Measurements from ENCODE around the gene DNAH9. TPM values are rescaled to one million over a fixed set of nuclear protein-coding genes. Genes with fewer than 3 reads are reported as not detected.

Gene DNAH9
- total and polyA plus RNA-seq, 2 experiments from 2014 or later: 0.24 to 1.8 TPM

DNA sequence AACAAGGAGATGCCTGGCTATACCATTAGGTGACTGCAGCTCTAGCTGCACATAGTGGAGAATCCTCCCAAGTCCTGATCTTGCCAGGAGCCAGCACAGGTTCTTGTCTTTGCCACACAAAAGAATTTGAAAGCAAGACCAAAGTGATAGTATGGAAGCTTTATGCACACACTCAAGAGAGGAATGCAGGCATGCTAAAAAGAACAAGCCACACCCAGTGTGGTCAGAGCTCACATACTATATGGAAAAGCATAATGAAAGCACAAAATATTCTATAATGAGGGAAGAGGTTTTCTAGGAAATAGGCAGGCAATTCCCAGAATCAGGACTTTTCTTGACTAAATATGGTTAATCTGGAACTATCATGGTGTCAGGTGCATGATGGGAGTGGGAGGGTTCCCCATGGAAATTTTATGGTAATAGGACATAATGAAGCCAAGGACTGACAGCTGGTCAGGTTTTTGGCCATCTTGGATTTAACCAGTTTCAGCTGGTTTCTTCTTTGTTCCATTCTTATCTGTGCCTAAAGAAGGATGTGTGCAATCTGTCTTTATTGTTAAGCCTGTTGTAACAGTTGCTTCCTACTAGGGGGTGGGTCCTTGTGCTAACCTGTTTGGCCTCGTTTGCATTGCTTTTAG lies 227.4 kb downstream of the DNAH9 start:
- H3K4me1 ChIP-seq (ENCODE audit: low read depth): no peaks in the 10 kb centered on the region
- no peak for DNase-seq (ENCODE audit: low read depth in 1 of 2, low spot score in 1 of 2)
- no peaks in the 10 kb centered on the region for H3K27me3 ChIP-seq
- TF ChIP-seq, protein P1, sequence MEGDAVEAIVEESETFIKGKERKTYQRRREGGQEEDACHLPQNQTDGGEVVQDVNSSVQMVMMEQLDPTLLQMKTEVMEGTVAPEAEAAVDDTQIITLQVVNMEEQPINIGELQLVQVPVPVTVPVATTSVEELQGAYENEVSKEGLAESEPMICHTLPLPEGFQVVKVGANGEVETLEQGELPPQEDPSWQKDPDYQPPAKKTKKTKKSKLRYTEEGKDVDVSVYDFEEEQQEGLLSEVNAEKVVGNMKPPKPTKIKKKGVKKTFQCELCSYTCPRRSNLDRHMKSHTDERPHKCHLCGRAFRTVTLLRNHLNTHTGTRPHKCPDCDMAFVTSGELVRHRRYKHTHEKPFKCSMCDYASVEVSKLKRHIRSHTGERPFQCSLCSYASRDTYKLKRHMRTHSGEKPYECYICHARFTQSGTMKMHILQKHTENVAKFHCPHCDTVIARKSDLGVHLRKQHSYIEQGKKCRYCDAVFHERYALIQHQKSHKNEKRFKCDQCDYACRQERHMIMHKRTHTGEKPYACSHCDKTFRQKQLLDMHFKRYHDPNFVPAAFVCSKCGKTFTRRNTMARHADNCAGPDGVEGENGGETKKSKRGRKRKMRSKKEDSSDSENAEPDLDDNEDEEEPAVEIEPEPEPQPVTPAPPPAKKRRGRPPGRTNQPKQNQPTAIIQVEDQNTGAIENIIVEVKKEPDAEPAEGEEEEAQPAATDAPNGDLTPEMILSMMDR (IDR thresholded peaks at IDR 0.05; ENCODE audit: low read depth, low read length): no peak
- H3K36me3 ChIP-seq: no peaks in the 10 kb centered on the region
- no peak overlapping the region for H3K27ac ChIP-seq
- no peaks in the 10 kb centered on the region for H3K9me3 ChIP-seq (ENCODE audit: low read depth)
- H3K4me3 ChIP-seq: no peak overlapping the region

DNA sequence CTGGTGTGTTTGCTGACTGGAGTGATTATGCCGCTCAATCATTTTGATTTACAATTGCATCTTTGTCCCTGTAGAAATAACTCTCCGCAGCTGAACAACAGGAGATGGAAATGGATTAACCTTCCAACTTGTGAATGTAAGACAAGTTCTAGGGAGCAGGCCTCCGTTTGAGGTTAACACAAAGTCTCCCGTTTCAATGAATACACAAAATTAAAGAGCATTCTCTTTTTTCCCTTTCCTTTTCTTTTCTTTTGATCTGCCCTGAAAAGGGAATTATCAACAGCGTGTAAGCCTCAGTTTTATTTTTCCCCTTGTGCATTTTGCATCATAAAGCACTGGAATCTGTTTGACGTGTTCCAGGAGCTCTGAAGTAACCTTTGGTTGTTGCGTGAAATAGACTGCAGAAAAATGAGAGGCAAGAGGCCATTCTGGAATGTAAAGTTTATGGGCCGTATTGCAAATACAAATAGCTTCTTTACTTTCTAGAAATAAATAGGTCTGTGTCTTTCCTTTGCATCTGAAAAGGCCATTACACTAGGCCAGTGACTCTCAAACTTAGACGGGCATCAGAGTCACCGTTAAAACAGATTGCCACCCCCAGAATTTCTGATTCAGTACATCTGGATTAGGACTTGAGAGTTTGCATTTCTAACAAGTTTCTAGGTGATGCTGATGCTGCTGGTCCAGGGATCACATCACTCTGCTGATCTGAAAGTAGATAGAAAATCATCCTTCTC lies 234.3 kb downstream of the DNAH9 start:
- H3K36me3 ChIP-seq: no peaks in the 10 kb centered on the region
- H3K27me3 ChIP-seq: no peaks in the 10 kb centered on the region
- H3K4me1 ChIP-seq (ENCODE audit: low read depth): no peaks in the 10 kb centered on the region
- TF ChIP-seq, protein P1 (IDR thresholded peaks at IDR 0.05; ENCODE audit: low read depth, low read length): no peak
- H3K9me3 ChIP-seq (ENCODE audit: low read depth): no peaks in the 10 kb centered on the region
- DNase-seq (ENCODE audit: low read depth in 1 of 2, low spot score in 1 of 2): no peak
- no peak overlapping the region for H3K27ac ChIP-seq
- H3K4me3 ChIP-seq: no peak overlapping the region

DNA sequence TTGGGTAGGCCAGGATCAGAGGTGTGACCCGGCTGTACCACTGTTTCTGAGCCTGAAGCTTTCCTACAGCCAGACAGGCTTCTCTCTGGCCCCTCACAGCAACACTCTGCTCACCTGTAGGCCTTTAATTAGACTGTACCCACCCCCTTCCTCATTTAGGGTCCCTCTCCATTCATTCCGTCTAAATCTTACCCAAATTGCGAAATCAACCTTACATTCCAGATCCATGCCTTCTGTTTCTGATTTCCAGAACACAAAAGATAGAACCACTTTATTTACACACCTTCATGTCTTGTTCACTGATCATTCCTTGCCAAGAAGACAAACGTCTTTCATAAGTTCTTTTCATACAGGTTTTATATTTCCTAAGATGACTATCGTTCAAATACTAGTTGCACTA lies 238.2 kb downstream of the DNAH9 start:
- H3K9me3 ChIP-seq (ENCODE audit: low read depth): no peaks in the 10 kb centered on the region
- H3K27ac ChIP-seq: no peak overlapping the region

DNA sequence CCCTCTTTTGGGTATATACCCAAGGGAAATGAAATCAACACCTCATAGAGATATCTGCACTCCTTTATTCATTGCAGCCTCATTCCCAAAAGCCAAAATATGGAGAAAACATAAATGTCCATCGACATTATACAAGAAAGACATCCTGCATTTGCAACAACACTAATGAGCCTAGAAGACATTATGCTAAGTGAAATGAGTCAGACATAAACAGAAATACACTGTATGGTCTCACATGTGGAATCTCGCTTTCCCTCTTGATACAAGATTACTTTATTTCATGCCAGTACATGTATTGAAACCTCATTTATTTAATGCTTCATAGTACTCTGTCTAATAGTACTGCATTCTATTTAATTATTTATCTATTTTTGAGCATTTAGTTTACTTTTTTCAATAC lies 241.8 kb downstream of the DNAH9 start:
- Histone ChIP-seq H3K36me3 (no peaks in the 10 kb centered on the region), H3K9me3 (ENCODE audit: low read depth) (no peaks in the 10 kb centered on the region), H3K4me1 (ENCODE audit: low read depth) (no peaks in the 10 kb centered on the region), H3K27me3 (no peaks in the 10 kb centered on the region), H3K27ac (no peak overlapping the region), H3K4me3 (no peak overlapping the region)
- DNase-seq (ENCODE audit: low read depth in 1 of 2, low spot score in 1 of 2): no peak
- TF ChIP-seq, protein P1 (IDR thresholded peaks at IDR 0.05; ENCODE audit: low read depth, low read length): no peak

More for the DNA sequence above, 238.2 kb downstream of the DNAH9 start:
- H3K4me1 ChIP-seq (ENCODE audit: low read depth): no peaks in the 10 kb centered on the region
- H3K36me3 ChIP-seq: no peaks in the 10 kb centered on the region
- TF ChIP-seq, protein P1 (IDR thresholded peaks at IDR 0.05; ENCODE audit: low read depth, low read length): no peak
- no peak for DNase-seq (ENCODE audit: low read depth in 1 of 2, low spot score in 1 of 2)
- no peak overlapping the region for H3K4me3 ChIP-seq
- no peaks in the 10 kb centered on the region for H3K27me3 ChIP-seq

DNA sequence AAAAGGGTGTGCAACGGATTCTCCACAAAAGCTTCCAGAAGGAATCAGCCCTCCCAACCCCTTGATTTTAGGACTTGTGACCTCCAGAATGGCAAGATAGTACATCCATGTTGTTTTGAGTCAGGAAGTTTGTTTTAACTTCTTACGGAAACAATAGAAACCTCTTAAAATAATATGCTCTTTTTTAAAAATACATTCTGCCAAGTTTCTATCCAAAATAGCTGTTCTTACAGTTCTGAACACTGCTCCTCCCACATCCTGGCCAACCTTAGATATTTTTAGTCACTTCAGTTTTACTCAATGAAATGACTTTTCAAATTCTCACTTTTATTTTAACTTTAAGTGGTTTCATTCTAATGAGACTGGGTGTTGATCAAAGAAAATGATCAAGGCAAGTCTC lies 242.6 kb downstream of the DNAH9 start:
- H3K9me3 ChIP-seq (ENCODE audit: low read depth): no peaks in the 10 kb centered on the region
- H3K27me3 ChIP-seq: no peaks in the 10 kb centered on the region
- no peaks in the 10 kb centered on the region for H3K4me1 ChIP-seq (ENCODE audit: low read depth)
- H3K36me3 ChIP-seq: no peaks in the 10 kb centered on the region
- H3K27ac ChIP-seq: no peak overlapping the region
- H3K4me3 ChIP-seq: no peak overlapping the region
- no peak for DNase-seq (ENCODE audit: low read depth in 1 of 2, low spot score in 1 of 2)
- TF ChIP-seq, protein P1 (IDR thresholded peaks at IDR 0.05; ENCODE audit: low read depth, low read length): no peak

Data from cardiac muscle cell (in vitro differentiated cells and primary cell).